Measurements from ENCODE around the gene VSIG10L2. TPM values are rescaled to one million over a fixed set of nuclear protein-coding genes. Genes with fewer than 3 reads are reported as not detected.

The VSIG10L2 gene
- total RNA-seq, 4 donors from 2014 or later = 1.4 to 7.2 (median 4.5) TPM

DNA sequence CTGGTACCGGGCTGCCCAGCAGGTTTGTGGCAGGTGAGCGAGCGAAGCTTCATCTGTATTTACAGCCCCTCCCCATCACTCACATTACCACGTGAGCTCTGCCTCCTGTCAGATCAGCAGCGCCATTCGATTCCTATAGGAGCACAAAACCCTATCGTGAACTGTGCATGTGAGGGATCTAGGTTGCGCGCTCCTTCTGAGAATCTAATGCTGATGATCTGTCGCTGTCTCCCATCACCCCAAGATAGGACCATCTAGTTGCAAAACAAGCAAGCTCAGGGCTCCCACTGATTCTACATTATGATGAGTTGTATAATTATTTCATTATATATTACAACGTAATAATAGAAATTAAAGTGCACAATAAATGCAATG is 15.8 kb upstream of the VSIG10L2 start:
- no peak for DNase-seq (ENCODE audit: low spot score in 2 of 2)
- TF ChIP-seq, protein P1, sequence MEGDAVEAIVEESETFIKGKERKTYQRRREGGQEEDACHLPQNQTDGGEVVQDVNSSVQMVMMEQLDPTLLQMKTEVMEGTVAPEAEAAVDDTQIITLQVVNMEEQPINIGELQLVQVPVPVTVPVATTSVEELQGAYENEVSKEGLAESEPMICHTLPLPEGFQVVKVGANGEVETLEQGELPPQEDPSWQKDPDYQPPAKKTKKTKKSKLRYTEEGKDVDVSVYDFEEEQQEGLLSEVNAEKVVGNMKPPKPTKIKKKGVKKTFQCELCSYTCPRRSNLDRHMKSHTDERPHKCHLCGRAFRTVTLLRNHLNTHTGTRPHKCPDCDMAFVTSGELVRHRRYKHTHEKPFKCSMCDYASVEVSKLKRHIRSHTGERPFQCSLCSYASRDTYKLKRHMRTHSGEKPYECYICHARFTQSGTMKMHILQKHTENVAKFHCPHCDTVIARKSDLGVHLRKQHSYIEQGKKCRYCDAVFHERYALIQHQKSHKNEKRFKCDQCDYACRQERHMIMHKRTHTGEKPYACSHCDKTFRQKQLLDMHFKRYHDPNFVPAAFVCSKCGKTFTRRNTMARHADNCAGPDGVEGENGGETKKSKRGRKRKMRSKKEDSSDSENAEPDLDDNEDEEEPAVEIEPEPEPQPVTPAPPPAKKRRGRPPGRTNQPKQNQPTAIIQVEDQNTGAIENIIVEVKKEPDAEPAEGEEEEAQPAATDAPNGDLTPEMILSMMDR (IDR thresholded peaks at IDR 0.05) = no peak
- TF ChIP-seq POLR2A (IDR thresholded peaks at IDR 0.05) = no peak
- no peak overlapping the region for H3K4me3 ChIP-seq (ENCODE audit: low read depth, poor library complexity, severe bottlenecking)
- WGBS, 2 donors = 92 to 93% methylated on average over 11 of the region's 11 CpGs
- intact Hi-C loops (cut with DNase I; ENCODE audit: low total_unique reads) = no loop called here

DNA sequence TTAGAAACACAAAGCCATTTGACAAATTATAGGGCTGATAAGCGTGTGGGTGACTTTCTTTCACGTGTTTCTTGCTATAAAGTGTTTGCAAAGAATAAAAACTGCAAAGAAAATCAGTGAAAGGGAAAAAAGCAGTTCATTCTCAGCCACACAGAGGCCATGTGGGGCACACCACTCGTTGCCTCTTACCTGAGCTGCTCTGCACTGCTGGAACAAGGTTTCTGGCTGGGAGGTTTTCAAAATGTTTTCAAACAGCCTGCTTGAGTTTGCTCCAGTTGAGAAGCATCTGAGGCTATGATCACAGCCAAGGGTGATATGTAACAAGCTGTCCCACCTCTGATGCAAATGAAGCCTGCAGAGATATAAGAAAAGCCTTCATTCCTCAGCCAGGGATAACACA is 14.7 kb upstream of the VSIG10L2 start:
- H3K4me3 ChIP-seq (ENCODE audit: low read depth, poor library complexity, severe bottlenecking) = no peak overlapping the region
- intact Hi-C loops (cut with DNase I; ENCODE audit: low total_unique reads) = no loop called here
- no peak for DNase-seq (ENCODE audit: low spot score in 2 of 2)
- no peak for TF ChIP-seq POLR2A (IDR thresholded peaks at IDR 0.05)
- TF ChIP-seq, protein P1 (IDR thresholded peaks at IDR 0.05) = no peak
- WGBS, 2 donors = 53 to 66% methylated on average over 3 of the region's 3 CpGs

DNA sequence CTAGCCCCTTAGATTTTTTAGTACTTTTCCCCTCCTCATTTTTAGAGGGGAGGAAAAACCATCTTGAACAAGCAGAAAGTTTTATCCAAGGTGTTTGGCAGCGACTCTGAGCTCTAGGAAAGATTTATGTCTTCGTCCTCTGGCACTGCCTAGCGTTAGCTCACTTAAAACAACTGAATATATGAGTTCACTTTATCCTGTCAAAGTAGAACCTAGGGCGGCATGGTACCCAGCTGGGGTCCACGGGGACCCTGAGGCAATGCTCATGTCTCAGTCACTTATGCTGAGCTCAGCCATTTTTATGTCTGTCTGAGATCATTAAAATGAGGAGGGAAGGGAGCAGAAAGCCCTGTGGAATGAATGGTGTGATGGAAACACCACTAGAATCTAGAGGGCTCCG is 14.2 kb upstream of the VSIG10L2 start:
- intact Hi-C loops (cut with DNase I; ENCODE audit: low total_unique reads) = no loop called here
- WGBS, 2 donors = 27 to 28% methylated on average over 6 of the region's 6 CpGs
- no peak overlapping the region for H3K4me3 ChIP-seq (ENCODE audit: low read depth, poor library complexity, severe bottlenecking)
- TF ChIP-seq, protein P1 (IDR thresholded peaks at IDR 0.05) = no peak
- no peak for TF ChIP-seq POLR2A (IDR thresholded peaks at IDR 0.05)
- no peak for DNase-seq (ENCODE audit: low spot score in 2 of 2)

DNA sequence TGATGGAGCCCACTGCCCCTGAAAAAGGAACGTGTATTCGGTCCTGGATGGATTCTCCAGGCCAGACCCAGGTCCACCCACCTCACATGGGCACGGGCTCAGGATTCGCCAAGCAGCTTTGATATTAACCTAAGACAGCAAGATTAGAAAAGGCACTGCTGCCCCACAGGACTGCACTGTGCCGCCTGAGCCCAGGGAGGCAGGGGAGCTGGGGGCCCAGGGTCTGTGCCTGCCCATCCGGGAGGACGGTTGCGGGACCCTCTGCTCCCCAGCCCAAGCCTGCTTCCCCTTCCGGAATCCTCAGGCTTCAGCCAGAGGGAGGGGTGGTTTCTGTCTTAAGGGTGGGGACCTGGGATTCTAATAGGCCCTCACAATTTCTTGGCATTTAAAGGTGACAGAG is 13.5 kb upstream of the VSIG10L2 start:
- WGBS, 2 donors = 84 to 87% methylated on average over 9 of the region's 9 CpGs
- intact Hi-C loops (cut with DNase I; ENCODE audit: low total_unique reads) = no loop called here
- no peak for TF ChIP-seq POLR2A (IDR thresholded peaks at IDR 0.05)
- TF ChIP-seq, protein P1 (IDR thresholded peaks at IDR 0.05) = no peak
- peak in 1 of 2 donors; percentile 78 for DNase-seq (ENCODE audit: low spot score in 2 of 2)
- H3K4me3 ChIP-seq (ENCODE audit: low read depth, poor library complexity, severe bottlenecking) = no peak overlapping the region

GRCh38 chr11:125933030-125933813 is 12.6 kb upstream of the VSIG10L2 start:
- intact Hi-C loops (cut with DNase I; ENCODE audit: low total_unique reads) = no loop called here
- WGBS, 2 donors = 68 to 73% methylated on average over 12 of the region's 12 CpGs
- no peak for TF ChIP-seq POLR2A (IDR thresholded peaks at IDR 0.05)
- TF ChIP-seq, protein P1 (IDR thresholded peaks at IDR 0.05) = no peak
- peak in 1 of 2 donors; percentile 75 for DNase-seq (ENCODE audit: low spot score in 2 of 2)
- no peak overlapping the region for H3K4me3 ChIP-seq (ENCODE audit: low read depth, poor library complexity, severe bottlenecking)

DNA sequence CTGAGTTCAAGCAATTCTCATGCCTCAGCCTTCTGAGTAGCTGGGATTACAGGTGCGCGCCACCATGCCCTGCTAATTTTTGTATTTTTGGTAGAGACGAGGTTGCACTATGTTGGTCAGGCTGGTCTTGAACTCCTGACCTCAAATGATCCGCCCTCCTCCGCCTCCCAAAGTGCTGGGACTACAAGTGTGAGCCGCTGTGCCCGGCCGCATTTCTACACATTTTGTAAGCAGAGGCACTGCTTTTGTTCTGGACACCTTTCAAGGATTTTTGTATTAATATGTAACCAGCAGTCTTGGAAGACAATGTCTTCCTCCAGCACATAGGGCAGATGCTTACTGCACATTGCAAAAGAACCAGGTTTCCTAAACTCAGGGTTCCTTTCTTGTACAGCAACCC is 11.4 kb upstream of the VSIG10L2 start:
- TF ChIP-seq POLR2A (IDR thresholded peaks at IDR 0.05) = no peak
- TF ChIP-seq, protein P1 (IDR thresholded peaks at IDR 0.05) = no peak
- H3K4me3 ChIP-seq (ENCODE audit: low read depth, poor library complexity, severe bottlenecking) = no peak overlapping the region
- intact Hi-C loops (cut with DNase I; ENCODE audit: low total_unique reads) = no loop called here
- WGBS, 2 donors = 97% methylated on average over 8 of the region's 8 CpGs
- peak in 1 of 2 donors; percentile 59 for DNase-seq (ENCODE audit: low spot score in 2 of 2)
